GM23248 (cell line): ENCODE results near the gene PNMA8C. TPM values are rescaled to one million over a fixed set of nuclear protein-coding genes. Genes with fewer than 3 reads are reported as not detected.
A peak's percentile ranks its signal among the peaks of the same experiment; 100 is the strongest.

Experiments
- DNase-seq: peaks from one replicate; pipeline ENCODE4 v3.0.0-alpha.2; 2015
- H2AFZ ChIP-seq: fragments of 200-600 bp; sonication (generic); 2 replicates; pipeline ENCODE4 v1.6.1; 2016; ENCODE audit warnings: antibody characterized with exemption
- H3F3A ChIP-seq: fragments of 200-600 bp; sonication (generic); 2 replicates; pipeline ENCODE4 v1.6.1; 2016; ENCODE audit warnings: mild to moderate bottlenecking, antibody characterized with exemption, mixed run types; ENCODE audit not compliant: insufficient read depth
- H3K27ac ChIP-seq: fragments of 200-600 bp; sonication (generic); 2 replicates; pipeline ENCODE4 v1.5.1; 2016; ENCODE audit warnings: mild to moderate bottlenecking
- H3K27me3 ChIP-seq: fragments of 200-600 bp; sonication (generic); replicated peaks from 2 replicates; pipeline ENCODE4 v1.6.1; 2016; ENCODE audit warnings: mild to moderate bottlenecking; ENCODE audit not compliant: insufficient read depth
- H3K36me3 ChIP-seq: fragments of 200-600 bp; sonication (generic); 2 replicates; pipeline ENCODE4 v1.6.1; 2016; ENCODE audit warnings: low read depth, mild to moderate bottlenecking
- H3K4me1 ChIP-seq: fragments of 200-600 bp; sonication (generic); 2 replicates; pipeline ENCODE4 v1.6.1; 2016; ENCODE audit warnings: mild to moderate bottlenecking; ENCODE audit not compliant: insufficient read depth
- H3K4me2 ChIP-seq: fragments of 200-600 bp; sonication (generic); one replicate; pipeline ENCODE4 v1.6.1; 2016; ENCODE audit warnings: mild to moderate bottlenecking; ENCODE audit not compliant: unreplicated experiment
- H3K4me3 ChIP-seq: fragments of 200-600 bp; sonication (generic); 2 replicates; pipeline ENCODE4 v1.5.1; 2016; ENCODE audit warnings: mild to moderate bottlenecking
- H3K79me2 ChIP-seq: fragments of 200-600 bp; sonication (generic); 2 replicates; pipeline ENCODE4 v1.6.1; 2016; ENCODE audit warnings: mild to moderate bottlenecking; ENCODE audit not compliant: insufficient read depth
- H3K9ac ChIP-seq: fragments of 200-600 bp; sonication (generic); 2 replicates; pipeline ENCODE4 v1.6.1; 2016; ENCODE audit warnings: mild to moderate bottlenecking
- H3K9me2 ChIP-seq: fragments of 200-600 bp; sonication (generic); 2 replicates; pipeline ENCODE4 v1.6.1; 2016; ENCODE audit warnings: mixed run types, mild to moderate bottlenecking, moderate library complexity; ENCODE audit not compliant: insufficient read depth
- H3K9me3 ChIP-seq: fragments of 200-600 bp; sonication (generic); one replicate; pipeline ENCODE4 v1.6.1; 2017; ENCODE audit warnings: low read depth
- H4K20me1 ChIP-seq: fragments of 200-600 bp; sonication (generic); 2 replicates; pipeline ENCODE4 v1.6.0; 2016; ENCODE audit not compliant: insufficient read depth
- EZH2 ChIP-seq: fragments of 200-600 bp; sonication (generic); IDR thresholded peaks from 2 replicates; pipeline ENCODE4 v1.6.1; 2018; ENCODE audit warnings: antibody characterized with exemption, mild to moderate bottlenecking; ENCODE audit not compliant: insufficient read depth, poor library complexity, severe bottlenecking
- EZH2phosphoT487 ChIP-seq: fragments of 200-600 bp; sonication (generic); IDR thresholded peaks from 2 replicates; pipeline ENCODE4 v1.6.1; 2018; ENCODE audit warnings: antibody characterized with exemption, moderate library complexity, mild to moderate bottlenecking, low read depth; ENCODE audit not compliant: insufficient read depth
- WGBS, 2 experiments: methylation state at CpG; one replicate each; pipeline ENCODE4 v1.1.6; 2015 to 2017; ENCODE audit warnings: low lambda C conversion rate in 2 of 2, low coverage in 1 of 2; ENCODE audit errors: missing lambda C conversion rate in 2 of 2; 5-methylcytosine and 5-hydroxymethylcytosine counted together
- in situ Hi-C: fragments of 300-500 bp; cut with MboI; formaldehyde crosslinking; loops from 2 replicates; pipeline ENCODE4 v1.15.0; 2020
- polyA plus RNA-seq: library from polyadenylated mRNA; unstranded; fragments of >200 nt; fragmentation: Nextera tagmentation; extraction: Ambion mirVana; gene quantifications from 2 replicates; pipeline ENCODE4 v1.2.1, GENCODE V29; 2016
- total RNA-seq: library from RNA; depleted of rRNA; stranded (reverse); fragments of >200 nt; shearing (Covaris generic); gene quantifications from 2 replicates; pipeline ENCODE4 v1.2.3, GENCODE V29; 2014

Gene PNMA8C
- total and polyA plus RNA-seq, 2 experiments from 2014 or later: not detected

GRCh38 chr19:46392837-46393236 is 35.9 kb downstream of the PNMA8C start:
- in situ Hi-C loops: no loop called here
- Histone ChIP-seq H3K4me3 (no peak overlapping the region), H2AFZ (peak overlapping the region; percentile 29; the same call in 1 of the 2 replicates), H3F3A (peaks cover 16% of the 10 kb centered on the region; the same call in 1 of the 2 replicates), H3K27me3 (no peaks in the 10 kb centered on the region), H3K36me3 (peaks cover 16% of the 10 kb centered on the region; the same call in 1 of the 2 replicates), H3K27ac (peak overlapping the region; percentile 18), H3K79me2 (no peaks in the 10 kb centered on the region), H3K4me1 (peaks cover 8% of the 10 kb centered on the region), H3K9me2 (no peaks in the 10 kb centered on the region), H3K9ac (peak overlapping the region; percentile 33), H4K20me1 (no peaks in the 10 kb centered on the region), H3K4me2 (peak overlapping the region; percentile 59), H3K9me3 (no peaks in the 10 kb centered on the region)
- TF ChIP-seq EZH2phosphoT487 (no peak), EZH2 (no peak)
- WGBS, 2 experiments: 32 to 42% methylated on average over 4 of the region's 4 CpGs
- DNase-seq: no peak

GRCh38 chr19:46392252-46392801 is 36.4 kb downstream of the PNMA8C start:
- Histone ChIP-seq H3K4me1 (peaks cover 8% of the 10 kb centered on the region), H3K27me3 (no peaks in the 10 kb centered on the region), H3K9ac (peak overlapping the region; percentile 33), H3K36me3 (peaks cover 16% of the 10 kb centered on the region; the same call in 1 of the 2 replicates), H3K79me2 (no peaks in the 10 kb centered on the region), H3F3A (peaks cover 16% of the 10 kb centered on the region; the same call in 1 of the 2 replicates), H3K9me3 (no peaks in the 10 kb centered on the region), H4K20me1 (no peaks in the 10 kb centered on the region), H3K9me2 (no peaks in the 10 kb centered on the region), H2AFZ (peak overlapping the region; percentile 29; the same call in 1 of the 2 replicates), H3K27ac (peak overlapping the region; percentile 18), H3K4me2 (peak overlapping the region; percentile 59), H3K4me3 (no peak overlapping the region)
- peak; percentile 61 for DNase-seq
- TF ChIP-seq EZH2phosphoT487 (no peak), EZH2 (no peak)
- in situ Hi-C loops: no loop called here
- 25 to 29% methylated on average over 21 of the region's 21 CpGs for WGBS, 2 experiments

GRCh38 chr19:46391296-46392251 is 37.2 kb downstream of the PNMA8C start:
- peaks cover 8% of the 10 kb centered on the region for H3K4me1 ChIP-seq
- TF ChIP-seq EZH2phosphoT487: no peak
- in situ Hi-C loops: no loop called here
- H2AFZ ChIP-seq: no peak overlapping the region
- 85 to 87% methylated on average over 32 to 33 of the region's 33 CpGs for WGBS, 2 experiments
- DNase-seq: no peak
- no peak overlapping the region for H3K4me3 ChIP-seq
- H3K9ac ChIP-seq: peak overlapping the region; percentile 51
- H3K36me3 ChIP-seq: peaks cover 16% of the 10 kb centered on the region; the same call in 1 of the 2 replicates
- H3K79me2 ChIP-seq: no peaks in the 10 kb centered on the region
- H4K20me1 ChIP-seq: no peaks in the 10 kb centered on the region
- no peak overlapping the region for H3K4me2 ChIP-seq
- H3K9me3 ChIP-seq: no peaks in the 10 kb centered on the region
- no peaks in the 10 kb centered on the region for H3K9me2 ChIP-seq
- H3K27me3 ChIP-seq: no peaks in the 10 kb centered on the region
- peaks cover 16% of the 10 kb centered on the region; the same call in 1 of the 2 replicates for H3F3A ChIP-seq
- peak overlapping the region; percentile 57 for H3K27ac ChIP-seq

GRCh38 chr19:46390866-46391265 is 37.9 kb downstream of the PNMA8C start:
- DNase-seq: peak; percentile 78
- H3K79me2 ChIP-seq: no peaks in the 10 kb centered on the region
- peak overlapping the region; percentile 57 for H3K27ac ChIP-seq
- peaks cover 16% of the 10 kb centered on the region; the same call in 1 of the 2 replicates for H3F3A ChIP-seq
- H3K9me3 ChIP-seq: no peaks in the 10 kb centered on the region
- 43 to 50% methylated on average over 18 of the region's 18 CpGs for WGBS, 2 experiments
- H3K9ac ChIP-seq: peak overlapping the region; percentile 51
- no peak overlapping the region for H3K4me2 ChIP-seq
- in situ Hi-C loops: no loop called here
- peaks cover 16% of the 10 kb centered on the region; the same call in 1 of the 2 replicates for H3K36me3 ChIP-seq
- no peak overlapping the region for H2AFZ ChIP-seq
- no peak for TF ChIP-seq EZH2
- no peak for TF ChIP-seq EZH2phosphoT487
- H3K9me2 ChIP-seq: no peaks in the 10 kb centered on the region
- H3K4me1 ChIP-seq: peaks cover 8% of the 10 kb centered on the region
- no peak overlapping the region for H3K4me3 ChIP-seq
- no peaks in the 10 kb centered on the region for H4K20me1 ChIP-seq
- no peaks in the 10 kb centered on the region for H3K27me3 ChIP-seq
